Endodermal cell (in vitro differentiated cells): ENCODE results near the gene CXCL11. TPM values are rescaled to one million over a fixed set of nuclear protein-coding genes. Genes with fewer than 3 reads are reported as not detected.

ENCODE experiments used
- DNase-seq: peaks from one replicate; pipeline ENCODE4 v3.0.0-alpha.2; 2017
- H3K27ac ChIP-seq: 2 replicates; pipeline ENCODE4 v1.5.1; 2013; ENCODE audit warnings: mild to moderate bottlenecking, low read depth, low read length, moderate library complexity
- H3K27me3 ChIP-seq: 2 replicates; pipeline ENCODE4 v1.6.1; 2013; ENCODE audit warnings: mild to moderate bottlenecking, low read length, moderate library complexity; ENCODE audit not compliant: insufficient read depth, control insufficient read depth, poor library complexity, severe bottlenecking
- H3K36me3 ChIP-seq: 2 replicates; pipeline ENCODE4 v1.7.0; 2013; ENCODE audit warnings: mild to moderate bottlenecking, low read length, moderate library complexity; ENCODE audit not compliant: control insufficient read depth, insufficient read depth
- H3K4me1 ChIP-seq: one replicate; pipeline ENCODE4 v1.7.0; 2013; ENCODE audit warnings: low read length; ENCODE audit not compliant: control insufficient read depth, insufficient read depth
- H3K4me3 ChIP-seq: 2 replicates; pipeline ENCODE4 v1.5.1; 2013; ENCODE audit warnings: mild to moderate bottlenecking, low read length, moderate library complexity
- H3K9ac ChIP-seq: 2 replicates; pipeline ENCODE4 v1.6.1; 2013; ENCODE audit warnings: mild to moderate bottlenecking, low read length, moderate library complexity; ENCODE audit not compliant: poor library complexity, severe bottlenecking; ENCODE audit errors: extremely low read depth
- H3K9me3 ChIP-seq: 2 replicates; pipeline ENCODE4 v1.6.1; 2013; ENCODE audit warnings: mild to moderate bottlenecking, low read length, moderate library complexity; ENCODE audit not compliant: control insufficient read depth
- H3K27ac Mint-ChIP-seq: 2 replicates; pipeline ENCODE4 v1.8.0; 2020; ENCODE audit warnings: mixed read lengths
- H3K27me3 Mint-ChIP-seq: 2 replicates; pipeline ENCODE4 v1.8.0; 2021; ENCODE audit warnings: mild to moderate bottlenecking, mixed read lengths; ENCODE audit not compliant: insufficient read depth
- H3K36me3 Mint-ChIP-seq: 2 replicates; pipeline ENCODE4 v1.8.0; 2020; ENCODE audit warnings: low read depth, mixed read lengths
- H3K4me1 Mint-ChIP-seq: 2 replicates; pipeline ENCODE4 v1.8.0; 2020; ENCODE audit warnings: mixed read lengths
- H3K4me3 Mint-ChIP-seq: 2 replicates; pipeline ENCODE4 v1.8.0; 2020; ENCODE audit warnings: mild to moderate bottlenecking, moderate library complexity, mixed read lengths
- H3K9me3 Mint-ChIP-seq: 2 replicates; pipeline ENCODE4 v1.8.0; 2020; ENCODE audit warnings: mild to moderate bottlenecking, mixed read lengths
- CTCF ChIP-seq: fragments of 200-600 bp; sonication (generic); conservative IDR thresholded peaks from 2 replicates; pipeline ENCODE4 v1.5.0; 2021; ENCODE audit warnings: antibody characterized with exemption, mild to moderate bottlenecking
- WGBS, 2 experiments: methylation state at CpG; one replicate each; pipeline versions ENCODE4 v1.1.5 to v1.1.7; 2013; ENCODE audit warnings: missing lambda C conversion rate in 2 of 2, mixed read lengths in 1 of 2; ENCODE audit not compliant: insufficient coverage in 1 of 2, insufficient read length in 1 of 2; 5-methylcytosine and 5-hydroxymethylcytosine counted together
- total RNA-seq, 2 donors: library from RNA; stranded (reverse); fragmentation: NEBNext Ultra II Directional in 1 of 2; extraction: Animal tissue kit (Norgen Biotek cat#: 25700) in 1 of 2; gene quantifications; 2 replicates in 1 of 2; 3 replicates in 1 of 2; pipeline ENCODE4 v1.2.1, GENCODE V29; 2021

CXCL11 gene
- total RNA-seq, 2 donors from 2014 or later, result not detected

- Mint-ChIP-seq H3K4me1 (peaks cover 34% of the 10 kb centered on the region), H3K4me3 (no peak overlapping the region), H3K27me3 (no peaks in the 10 kb centered on the region), H3K36me3 (no peaks in the 10 kb centered on the region), H3K9me3 (no peaks in the 10 kb centered on the region), H3K27ac (no peak overlapping the region)
- no peak for DNase-seq
- Histone ChIP-seq H3K27me3 (no peaks in the 10 kb centered on the region), H3K4me3 (no peak overlapping the region), H3K36me3 (no peaks in the 10 kb centered on the region), H3K9ac (no peak overlapping the region), H3K4me1 (no peaks in the 10 kb centered on the region), H3K9me3 (no peaks in the 10 kb centered on the region), H3K27ac (no peak overlapping the region)
- WGBS, 2 experiments, result 95 to 99% methylated on average over 13 to 31 of the region's 31 CpGs
- TF ChIP-seq CTCF, result no peak
Observed at GRCh38 chr4:76011018-76011670, 24.7 kb downstream of the CXCL11 start.

DNA sequence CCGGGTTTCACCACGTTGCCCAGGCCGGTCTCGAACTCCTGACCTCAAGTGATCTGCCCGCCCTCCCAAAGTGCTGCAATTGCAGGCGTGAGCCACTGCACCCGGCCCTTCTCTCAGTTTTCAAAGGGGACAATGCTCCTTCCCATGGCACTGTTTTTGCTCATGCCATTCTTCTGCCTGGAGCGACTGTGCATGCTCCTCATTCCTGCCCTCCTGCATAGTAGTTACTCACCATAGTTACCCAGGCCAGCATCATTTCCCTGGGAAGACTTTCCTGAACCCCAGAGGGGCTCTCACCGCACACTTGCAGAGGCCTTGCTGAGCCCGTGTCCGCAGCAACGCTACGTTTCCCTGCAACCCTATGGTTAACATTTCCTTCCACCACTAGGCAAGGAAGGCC lies 25.3 kb downstream of the CXCL11 start:
- Mint-ChIP-seq H3K27me3 (no peaks in the 10 kb centered on the region), H3K27ac (no peak overlapping the region), H3K4me1 (peaks cover 30% of the 10 kb centered on the region), H3K9me3 (no peaks in the 10 kb centered on the region), H3K4me3 (no peak overlapping the region), H3K36me3 (no peaks in the 10 kb centered on the region)
- Histone ChIP-seq H3K4me3 (no peak overlapping the region), H3K27ac (no peak overlapping the region), H3K9me3 (no peaks in the 10 kb centered on the region), H3K4me1 (no peaks in the 10 kb centered on the region), H3K9ac (no peak overlapping the region), H3K36me3 (no peaks in the 10 kb centered on the region), H3K27me3 (no peaks in the 10 kb centered on the region)
- WGBS, 2 experiments, result 94% methylated on average over 10 to 13 of the region's 13 CpGs
- DNase-seq, result no peak
- TF ChIP-seq CTCF, result no peak

- TF ChIP-seq CTCF, result no peak
- no peaks in the 10 kb centered on the region for H3K36me3 ChIP-seq
- Mint-ChIP-seq H3K27ac (no peak overlapping the region), H3K4me3 (no peak overlapping the region), H3K36me3 (no peaks in the 10 kb centered on the region), H3K4me1 (peaks cover 23% of the 10 kb centered on the region), H3K27me3 (no peaks in the 10 kb centered on the region), H3K9me3 (no peaks in the 10 kb centered on the region)
- WGBS, 2 experiments, result 85% methylated on average over 5 of the region's 5 CpGs; no CpG with 5 or more reads in 1 of the 2 experiments
- H3K4me3 ChIP-seq, result no peak overlapping the region
- DNase-seq, result no peak
- no peak overlapping the region for H3K27ac ChIP-seq
- no peaks in the 10 kb centered on the region for H3K9me3 ChIP-seq
- H3K27me3 ChIP-seq, result no peaks in the 10 kb centered on the region
- H3K4me1 ChIP-seq, result no peaks in the 10 kb centered on the region
- no peak overlapping the region for H3K9ac ChIP-seq
Observed at GRCh38 chr4:76009311-76009710, 26.6 kb downstream of the CXCL11 start.
